Activated CD4-positive, alpha-beta T cell treated with anti-CD3 and anti-CD28 coated beads, Interleukin-2, amount 50 U/mL, for 24 hours (primary cell): ENCODE data around the gene AGL.
"Not testable (repeated sequence)": the region's sequence is repeated elsewhere in the genome, so short reads cannot be mapped to it uniquely, and the experiment has no call there.

ENCODE experiments used
- DNase-seq, 2 donors: peaks; one replicate each; pipeline ENCODE4 v3.0.0-alpha.2; 2020; ENCODE audit warnings: low read depth in 1 of 2, low spot score in 1 of 2

Gene AGL

DNA sequence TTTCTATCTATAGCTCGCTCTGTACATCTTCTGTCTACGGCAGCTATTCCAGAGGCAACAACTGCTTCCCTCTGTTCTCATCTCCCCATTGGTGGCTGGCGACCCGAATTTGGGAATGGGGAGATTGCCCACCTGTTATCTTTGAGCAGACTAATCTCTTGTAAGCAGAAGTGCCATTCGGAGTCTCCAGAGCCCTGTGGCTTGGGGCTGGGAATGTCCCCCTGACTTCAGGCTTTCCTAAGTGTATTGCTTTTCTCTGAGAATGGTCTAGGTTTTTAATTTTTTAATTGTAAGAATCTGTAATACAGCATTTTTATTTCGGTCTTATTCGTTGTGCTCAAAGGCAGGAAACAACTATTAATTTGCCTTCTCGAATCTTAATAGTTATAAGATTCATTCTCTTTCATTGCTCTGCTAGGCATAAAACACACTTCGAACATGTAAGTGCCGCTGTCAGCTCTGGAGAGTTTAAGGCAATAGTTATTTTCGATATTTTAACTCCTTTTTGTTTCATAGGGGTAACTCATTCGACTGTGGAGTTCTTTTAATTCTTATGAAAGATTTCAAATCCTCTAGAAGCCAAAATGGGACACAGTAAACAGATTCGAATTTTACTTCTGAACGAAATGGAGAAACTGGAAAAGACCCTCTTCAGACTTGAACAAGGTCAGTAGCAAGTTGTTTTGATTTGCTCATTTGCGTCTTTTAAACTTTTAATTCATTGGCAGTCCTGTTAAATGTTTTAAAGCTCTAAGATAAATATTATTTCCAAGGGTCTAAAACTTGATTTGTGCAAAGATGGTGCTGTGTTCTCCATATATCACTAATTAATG is 514 bp downstream of the AGL start:
- DNase-seq: no peak

GRCh38 chr1:99851850-99852454 is 1.8 kb downstream of the AGL start:
- no peak for DNase-seq

DNA sequence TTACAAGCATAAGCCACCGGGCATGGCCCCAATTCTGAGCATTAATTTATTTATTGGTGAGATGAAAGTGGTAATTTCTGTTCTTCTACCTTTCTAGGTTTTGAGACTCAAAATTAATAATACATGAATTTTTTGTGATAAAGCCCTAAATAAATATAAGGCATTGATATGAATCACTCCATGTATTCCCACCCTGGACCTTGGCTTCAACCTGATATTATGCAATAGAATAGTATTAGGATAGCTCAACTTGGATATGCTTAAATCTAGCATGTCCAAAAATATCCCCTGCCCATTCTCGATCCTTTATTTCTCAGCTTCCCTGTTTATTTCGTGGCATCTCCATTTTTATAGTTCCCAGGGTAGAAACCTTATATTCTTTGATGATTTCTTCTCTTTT is 2.5 kb downstream of the AGL start:
- DNase-seq: no peak

DNA sequence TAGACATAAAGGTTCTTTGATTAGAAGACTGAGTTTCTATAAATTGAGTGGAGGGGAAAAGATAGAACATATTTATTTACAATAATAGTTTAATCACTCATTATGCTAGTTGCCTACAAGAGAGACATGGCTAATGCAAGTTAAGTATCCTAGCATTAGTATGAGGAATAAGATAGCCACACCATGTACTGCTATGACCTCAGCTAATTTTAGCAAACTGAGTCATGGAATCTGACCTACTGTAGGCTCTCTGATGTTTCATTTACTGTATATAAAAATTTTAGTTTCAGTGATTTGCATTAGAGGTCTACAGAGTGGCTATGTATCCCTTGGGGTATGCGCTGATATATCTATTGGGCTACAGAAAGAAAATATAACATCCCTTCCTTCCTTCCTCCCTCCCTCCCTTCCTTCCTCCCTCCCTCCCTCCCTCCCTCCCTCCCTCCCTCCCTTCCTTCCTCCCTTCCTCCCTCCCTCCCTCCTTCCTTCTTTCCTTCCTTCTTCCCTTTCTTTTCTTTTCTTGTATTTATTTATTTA is 5.8 kb downstream of the AGL start:
- DNase-seq: no peak

DNA sequence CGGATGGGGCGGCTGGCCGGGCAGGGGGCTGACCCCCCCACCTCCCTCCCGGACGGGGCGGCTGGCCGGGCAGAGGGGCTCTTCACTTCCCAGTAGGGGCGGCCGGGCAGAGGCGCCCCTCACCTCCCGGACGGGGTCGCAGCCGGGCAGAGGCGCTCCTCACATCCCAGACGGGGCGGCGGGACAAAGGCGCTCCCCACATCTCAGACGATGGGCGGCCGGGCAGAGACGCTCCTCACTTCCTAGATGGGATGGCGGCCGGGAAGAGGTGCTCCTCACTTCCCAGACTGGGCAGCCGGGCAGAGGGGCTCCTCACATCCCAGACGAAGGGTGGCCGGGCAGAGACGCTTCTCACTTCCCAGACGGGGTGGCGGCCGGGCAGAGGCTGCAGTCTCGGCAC is 6.9 kb downstream of the AGL start:
- not testable (repeated sequence) for DNase-seq

GRCh38 chr1:99858286-99858685 is 8.1 kb downstream of the AGL start:
- no peak for DNase-seq

DNA sequence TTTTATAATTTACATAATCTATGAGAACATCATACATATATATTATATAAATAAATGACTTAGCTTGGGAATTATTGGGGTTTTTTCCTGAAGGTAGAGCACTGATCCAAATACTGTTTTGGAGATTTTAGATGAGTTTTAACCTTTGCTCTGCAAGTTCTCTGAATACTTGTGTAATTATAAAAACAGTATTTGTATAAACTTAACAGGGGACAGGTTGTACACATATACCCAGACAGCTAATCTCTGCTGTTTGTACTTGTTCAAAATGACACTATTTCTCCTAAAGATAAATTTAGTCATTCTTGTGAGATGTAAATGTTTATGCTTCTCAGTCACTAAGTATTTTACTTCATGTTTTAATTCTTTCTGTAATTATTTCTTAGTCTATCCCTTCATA is 8.7 kb downstream of the AGL start:
- no peak for DNase-seq

- DNase-seq: no peak
Measured at GRCh38 chr1:99860703-99861102, 10.5 kb downstream of the AGL start.

DNA sequence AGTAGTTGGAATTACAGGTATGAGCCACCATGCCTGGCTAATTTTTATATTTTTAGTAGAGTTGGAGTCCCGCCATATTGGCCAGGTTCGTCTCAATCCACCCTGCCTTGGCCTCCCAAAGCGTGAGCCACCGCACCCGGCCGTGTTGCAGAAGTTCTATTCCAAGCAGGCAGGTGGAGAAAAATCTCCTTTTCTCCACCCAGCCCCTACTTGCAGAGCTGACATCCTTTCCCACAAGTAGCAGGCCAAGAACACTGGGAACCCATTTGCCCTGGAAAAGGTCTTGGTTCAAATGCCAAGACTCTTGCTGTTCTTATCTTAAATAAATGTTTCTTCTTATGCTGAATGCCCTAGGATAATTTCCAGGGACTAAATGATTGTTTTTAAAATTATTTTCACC is 17.5 kb downstream of the AGL start:
- no peak for DNase-seq

- DNase-seq: no peak
Measured at GRCh38 chr1:99869304-99869703, 19.1 kb downstream of the AGL start.

DNA sequence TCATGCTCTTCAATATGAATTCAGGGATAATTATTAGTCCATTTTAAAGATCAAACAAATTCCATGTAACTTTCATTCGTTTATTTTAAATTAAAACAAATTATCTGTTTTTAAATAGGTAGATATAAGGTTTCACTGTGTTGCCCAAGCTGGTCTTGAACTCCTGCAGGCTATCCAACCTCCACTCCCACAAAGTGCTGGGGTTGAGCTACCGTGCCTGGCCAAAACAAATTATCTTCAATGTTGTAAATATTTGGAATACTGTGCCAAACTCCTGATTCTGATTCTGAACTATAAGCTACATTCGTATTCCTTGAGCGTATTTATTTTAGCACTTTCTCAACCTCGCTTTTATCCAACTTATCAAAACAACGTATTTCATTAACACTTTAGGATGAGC is 19.6 kb downstream of the AGL start:
- no peak for DNase-seq

GRCh38 chr1:99872063-99872462 is 21.9 kb downstream of the AGL start:
- no peak for DNase-seq

DNA sequence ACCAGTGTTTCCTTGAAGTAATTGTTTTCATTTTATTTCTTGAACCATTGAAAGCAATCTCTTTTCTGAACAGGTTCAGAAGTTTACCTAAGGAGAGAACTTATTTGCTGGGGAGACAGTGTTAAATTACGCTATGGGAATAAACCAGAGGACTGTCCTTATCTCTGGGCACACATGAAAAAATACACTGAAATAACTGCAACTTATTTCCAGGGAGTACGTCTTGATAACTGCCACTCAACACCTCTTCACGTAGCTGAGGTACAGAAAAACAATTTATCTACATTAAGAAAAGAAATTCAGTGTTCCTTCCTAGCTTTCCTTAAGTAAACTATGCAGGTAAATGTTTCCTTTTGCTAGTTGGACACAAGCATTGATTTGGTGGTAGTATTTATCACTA is 27.4 kb downstream of the AGL start:
- DNase-seq: no peak

- DNase-seq: no peak
Measured at GRCh38 chr1:99886179-99886578, 36.0 kb downstream of the AGL start.

DNA sequence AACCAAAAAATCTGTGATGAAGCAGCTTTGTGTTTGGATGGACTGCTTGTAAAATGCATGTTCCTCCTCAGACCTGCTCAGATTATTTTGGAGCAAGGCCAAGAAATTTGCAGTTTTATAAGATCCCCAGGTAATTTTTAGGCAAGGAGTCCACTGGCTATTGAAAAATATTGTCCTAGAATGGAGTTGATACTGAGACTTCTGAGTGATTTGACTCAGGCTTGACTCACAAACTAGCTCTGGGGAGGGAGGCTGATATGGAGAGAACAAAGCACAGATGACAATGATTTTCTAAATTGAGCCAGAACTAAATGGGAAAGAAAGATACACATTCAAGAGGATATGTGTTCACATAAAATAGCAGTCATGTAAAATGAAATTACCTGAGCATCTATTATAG is 36.7 kb downstream of the AGL start:
- DNase-seq: no peak

DNA sequence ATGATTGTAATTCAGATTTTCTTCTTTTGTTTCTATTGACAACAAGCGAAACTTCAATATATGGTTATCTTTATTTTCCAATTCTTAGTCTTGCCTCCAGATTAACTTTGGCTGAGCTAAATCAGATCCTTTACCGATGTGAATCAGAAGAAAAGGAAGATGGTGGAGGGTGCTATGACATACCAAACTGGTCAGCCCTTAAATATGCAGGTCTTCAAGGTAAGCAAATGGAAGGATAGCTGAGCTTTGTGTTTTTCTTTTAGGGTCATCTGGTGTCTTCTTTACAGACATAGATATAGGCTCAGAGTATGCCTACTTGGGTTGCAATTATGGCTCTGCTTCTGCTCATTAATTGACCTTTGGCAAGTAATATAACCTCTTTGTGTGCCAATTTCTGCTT is 37.7 kb downstream of the AGL start:
- no peak for DNase-seq

GRCh38 chr1:99891997-99892396 is 41.8 kb downstream of the AGL start:
- DNase-seq: no peak

GRCh38 chr1:99903278-99903677 is 53.1 kb downstream of the AGL start:
- not testable (repeated sequence) for DNase-seq

GRCh38 chr1:99906535-99906934 is 56.4 kb downstream of the AGL start:
- DNase-seq: no peak

DNA sequence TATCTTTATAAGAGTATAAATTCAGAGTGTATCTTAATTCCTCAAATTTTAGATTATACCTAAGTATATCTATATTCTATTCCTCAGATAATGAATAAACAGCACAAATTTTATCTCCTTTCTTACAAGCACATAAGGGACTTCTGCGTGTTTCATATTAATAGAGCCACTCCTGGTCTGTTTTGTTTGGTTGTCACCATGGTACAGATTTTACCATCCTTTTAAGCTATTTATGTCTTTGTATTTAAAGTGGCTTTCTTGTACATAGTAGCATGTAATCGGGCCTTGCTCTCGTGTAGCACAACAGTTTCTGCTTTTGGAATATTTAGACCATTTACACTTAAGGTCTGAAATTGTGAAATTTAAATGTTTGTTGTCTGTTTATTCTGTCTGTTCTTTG is 67.1 kb downstream of the AGL start:
- DNase-seq: no peak

GRCh38 chr1:99919220-99919619 is 69.1 kb downstream of the AGL start:
- DNase-seq: no peak

DNA sequence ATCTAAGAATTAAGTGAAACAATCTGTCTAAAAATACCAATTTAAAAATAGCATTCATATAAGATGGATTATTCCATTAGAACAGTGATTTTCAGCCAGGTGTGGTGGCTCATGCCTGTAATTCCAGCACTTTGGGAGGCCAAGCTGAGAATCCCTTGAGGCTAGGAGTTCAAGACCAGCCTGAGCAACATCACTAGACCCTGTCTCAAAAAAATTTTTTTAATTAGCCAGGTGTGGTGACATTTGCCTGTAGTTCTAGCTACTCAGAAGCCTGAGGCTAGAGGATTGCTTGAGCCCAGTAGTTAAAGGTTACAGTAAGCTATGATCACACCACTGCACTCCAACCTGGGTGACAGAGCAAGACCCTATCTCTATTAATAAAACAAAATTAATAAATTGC is 84.6 kb downstream of the AGL start:
- DNase-seq: no peak

DNA sequence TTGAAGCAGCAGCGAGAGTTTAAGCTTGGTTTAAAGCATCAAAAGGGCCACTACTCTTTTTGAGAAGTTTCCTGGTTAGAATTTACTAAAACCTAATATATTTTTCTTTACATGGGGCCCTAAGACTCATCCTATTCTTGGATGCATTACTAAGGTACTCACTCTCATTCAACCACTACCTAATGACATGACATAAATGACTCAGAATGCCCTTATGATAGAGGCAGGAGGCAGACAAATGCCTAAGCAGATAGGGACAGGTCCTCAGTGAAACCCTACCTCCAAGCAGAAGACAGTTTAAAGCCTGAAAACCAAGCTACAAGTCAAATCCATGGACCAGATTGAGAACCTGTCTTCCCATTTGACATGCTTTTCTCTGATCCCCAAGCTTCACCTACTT is 85.4 kb downstream of the AGL start:
- no peak for DNase-seq
